Liver (tissue), 9 donors: ENCODE measurements around the gene IDH3B. TPM values are rescaled to one million over a fixed set of nuclear protein-coding genes. Genes with fewer than 3 reads are reported as not detected.

Experiments
- DNase-seq: peaks from one replicate; pipeline ENCODE4 v3.0.0-alpha.2; 2017; ENCODE audit warnings: low spot score
- H3K27ac ChIP-seq, 2 donors: one replicate each; pipeline ENCODE4 v1.7.0; 2013; ENCODE audit warnings: inconsistent platforms in 2 of 2, low read length in 2 of 2, control low read depth in 1 of 2, low read depth in 1 of 2, mild to moderate bottlenecking in 1 of 2
- H3K27me3 ChIP-seq, 4 donors: one replicate each; pipeline versions ENCODE4 v1.6.1 to v1.7.0; 2013; ENCODE audit warnings: low read length in 3 of 4, inconsistent platforms in 1 of 4, mild to moderate bottlenecking in 1 of 4, moderate library complexity in 1 of 4; ENCODE audit not compliant: control insufficient read depth in 4 of 4, insufficient read depth in 4 of 4
- H3K36me3 ChIP-seq, 4 donors: one replicate each; pipeline versions ENCODE4 v1.6.1 to v1.7.0; 2013; ENCODE audit warnings: low read length in 3 of 4, mild to moderate bottlenecking in 3 of 4, low read depth in 1 of 4, moderate library complexity in 1 of 4; ENCODE audit not compliant: control insufficient read depth in 4 of 4, insufficient read depth in 3 of 4
- H3K4me1 ChIP-seq, 4 donors: one replicate each; pipeline versions ENCODE4 v1.6.1 to v1.7.0; 2013; ENCODE audit warnings: low read length in 3 of 4, mild to moderate bottlenecking in 3 of 4, moderate library complexity in 1 of 4; ENCODE audit not compliant: control insufficient read depth in 4 of 4, insufficient read depth in 4 of 4
- H3K4me3 ChIP-seq, 3 donors: one replicate each; pipeline versions ENCODE4 v1.6.1 to v1.7.0; 2013; ENCODE audit warnings: low read length in 3 of 3, control low read depth in 1 of 3, low read depth in 1 of 3, mild to moderate bottlenecking in 1 of 3
- H3K9ac ChIP-seq, 2 donors: one replicate each; pipeline ENCODE4 v1.7.0; 2013; ENCODE audit warnings: low read length in 2 of 2, mild to moderate bottlenecking in 2 of 2, moderate library complexity in 2 of 2, control low read depth in 1 of 2, low read depth in 1 of 2
- H3K9me3 ChIP-seq, 4 donors: one replicate each; pipeline versions ENCODE4 v1.6.1 to v1.7.0; 2013; ENCODE audit warnings: low read length in 3 of 4; ENCODE audit not compliant: control insufficient read depth in 4 of 4
- FOXA1 ChIP-seq: IDR thresholded peaks from 2 replicates; pipeline ENCODE4 v1.6.1; 2016; ENCODE audit warnings: antibody characterized with exemption
- FOXA2 ChIP-seq: IDR thresholded peaks from 2 replicates; pipeline ENCODE4 v1.6.1; 2016; ENCODE audit warnings: antibody characterized with exemption
- HNF4G ChIP-seq: IDR thresholded peaks from 2 replicates; pipeline ENCODE4 v1.6.1; 2016; ENCODE audit warnings: antibody characterized with exemption
- REST ChIP-seq: IDR thresholded peaks from 2 replicates; pipeline ENCODE4 v1.6.1; 2016; ENCODE audit warnings: antibody characterized with exemption, mild to moderate bottlenecking
- RXRA ChIP-seq, 2 donors: IDR thresholded peaks; 2 replicates each; pipeline ENCODE4 v1.6.1; 2017 to 2018; ENCODE audit warnings: antibody characterized with exemption in 2 of 2, mild to moderate bottlenecking in 1 of 2
- TAF1 ChIP-seq: conservative IDR thresholded peaks from 2 replicates; pipeline ENCODE4 v1.6.1; 2016; ENCODE audit warnings: antibody characterized with exemption, mild to moderate bottlenecking
- YY1 ChIP-seq: IDR thresholded peaks from 2 replicates; pipeline ENCODE4 v1.6.1; 2016; ENCODE audit warnings: antibody characterized with exemption, mild to moderate bottlenecking
- WGBS: extraction: QIAGEN DNeasy Blood & Tissue Kit; methylation state at CpG from one replicate; pipeline ENCODE4 v1.1.7; 2013; 5-methylcytosine and 5-hydroxymethylcytosine counted together
- polyA plus RNA-seq, 2 donors: library from polyadenylated mRNA; stranded (reverse) in 1 of 2; unstranded in 1 of 2; fragments of 200-250 nt in 1 of 2; fragments of >200 nt in 1 of 2; fragmentation: Nextera tagmentation in 1 of 2; extraction: Ambion mirVana in 1 of 2; gene quantifications; one replicate each; pipeline versions ENCODE4 v1.2.1 to v1.2.3, GENCODE V29; 2013 to 2015
- total RNA-seq, 2 donors: library from RNA; depleted of rRNA; stranded (reverse); fragments of >200 nt; gene quantifications; one replicate each; pipeline ENCODE4 v1.2.3, GENCODE V29; 2014
- TF ChIP-seq, protein P1 (sequence below): IDR thresholded peaks from 2 replicates; pipeline ENCODE4 v1.6.1; 2016; ENCODE audit warnings: antibody characterized with exemption
- donor health status: healthy.
- donor health status: healthy.
- donor health status: healthy.
- donor health status: healthy.
- donor health status: healthy.

IDH3B gene
- total and polyA plus RNA-seq, 4 donors = 34.3 to 68.6 (median 52.7) TPM

GRCh38 chr20:2658414-2659354 is 5.3 kb downstream of the IDH3B start:
- Histone ChIP-seq H3K36me3 (peaks cover 24 to 78% (median 65%) of the 10 kb centered on the region in 4 donors), H3K27me3 (no peaks in the 10 kb centered on the region), H3K9me3 (no peaks in the 10 kb centered on the region), H3K27ac (no peak overlapping the region), H3K4me3 (no peak overlapping the region), H3K9ac (no peak overlapping the region), H3K4me1 (peaks cover 3 to 20% (median 13%) of the 10 kb centered on the region in 4 donors)
- no peak for DNase-seq
- TF ChIP-seq REST = no peak
- no peak for TF ChIP-seq TAF1
- no peak for TF ChIP-seq FOXA1
- TF ChIP-seq YY1 = no peak
- WGBS = 86% methylated on average over 13 of the region's 13 CpGs

DNA sequence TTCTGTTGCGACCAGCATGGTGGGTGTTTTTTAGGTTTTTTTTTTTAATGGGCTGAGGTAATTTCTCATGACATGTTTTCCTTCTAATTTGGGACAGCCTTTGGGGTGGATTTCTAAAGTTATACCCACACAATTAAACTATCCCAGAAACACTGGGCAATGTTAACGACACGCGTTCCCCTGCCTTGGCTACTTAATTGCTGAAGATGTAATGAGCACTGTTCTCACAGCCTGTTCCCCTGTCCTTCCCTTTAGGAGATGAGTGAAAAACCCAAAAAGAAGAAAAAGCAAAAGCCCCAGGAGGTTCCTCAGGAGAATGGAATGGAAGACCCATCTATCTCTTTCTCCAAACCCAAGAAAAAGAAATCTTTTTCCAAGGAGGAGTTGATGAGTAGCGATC is 6.3 kb downstream of the IDH3B start:
- DNase-seq = no peak
- no peak overlapping the region for H3K4me3 ChIP-seq
- peaks cover 3 to 18% (median 11%) of the 10 kb centered on the region in 4 donors for H3K4me1 ChIP-seq
- no peaks in the 10 kb centered on the region for H3K27me3 ChIP-seq
- H3K9ac ChIP-seq = no peak overlapping the region
- WGBS = 95% methylated on average over 5 of the region's 5 CpGs
- no peak for TF ChIP-seq FOXA2
- no peak overlapping the region for H3K27ac ChIP-seq
- H3K36me3 ChIP-seq = peaks cover 24 to 78% (median 65%) of the 10 kb centered on the region in 4 donors
- H3K9me3 ChIP-seq = no peaks in the 10 kb centered on the region

- H3K4me1 ChIP-seq = peaks cover 3 to 18% (median 11%) of the 10 kb centered on the region in 4 donors
- H3K36me3 ChIP-seq = peaks cover 24 to 77% (median 65%) of the 10 kb centered on the region in 4 donors
- TF ChIP-seq RXRA (IDR thresholded peaks at IDR 0.05) (no peak), HNF4G (no peak)
- TF ChIP-seq, protein P1, sequence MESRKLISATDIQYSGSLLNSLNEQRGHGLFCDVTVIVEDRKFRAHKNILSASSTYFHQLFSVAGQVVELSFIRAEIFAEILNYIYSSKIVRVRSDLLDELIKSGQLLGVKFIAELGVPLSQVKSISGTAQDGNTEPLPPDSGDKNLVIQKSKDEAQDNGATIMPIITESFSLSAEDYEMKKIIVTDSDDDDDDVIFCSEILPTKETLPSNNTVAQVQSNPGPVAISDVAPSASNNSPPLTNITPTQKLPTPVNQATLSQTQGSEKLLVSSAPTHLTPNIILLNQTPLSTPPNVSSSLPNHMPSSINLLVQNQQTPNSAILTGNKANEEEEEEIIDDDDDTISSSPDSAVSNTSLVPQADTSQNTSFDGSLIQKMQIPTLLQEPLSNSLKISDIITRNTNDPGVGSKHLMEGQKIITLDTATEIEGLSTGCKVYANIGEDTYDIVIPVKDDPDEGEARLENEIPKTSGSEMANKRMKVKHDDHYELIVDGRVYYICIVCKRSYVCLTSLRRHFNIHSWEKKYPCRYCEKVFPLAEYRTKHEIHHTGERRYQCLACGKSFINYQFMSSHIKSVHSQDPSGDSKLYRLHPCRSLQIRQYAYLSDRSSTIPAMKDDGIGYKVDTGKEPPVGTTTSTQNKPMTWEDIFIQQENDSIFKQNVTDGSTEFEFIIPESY = no peak
- H3K27me3 ChIP-seq = no peaks in the 10 kb centered on the region
- no peak overlapping the region for H3K4me3 ChIP-seq
- WGBS = 90% methylated on average over 5 of the region's 5 CpGs
- no peak overlapping the region for H3K27ac ChIP-seq
- H3K9me3 ChIP-seq = no peaks in the 10 kb centered on the region
- DNase-seq = no peak
- H3K9ac ChIP-seq = no peak overlapping the region
Observed at GRCh38 chr20:2657241-2657640, 6.8 kb downstream of the IDH3B start.
